CD1c-positive myeloid dendritic cell (primary cell): ENCODE measurements around the gene LAMC3.
"Not testable (repeated sequence)": the region's sequence is repeated elsewhere in the genome, so short reads cannot be mapped to it uniquely, and the experiment has no call there.

ENCODE experiments used
- DNase-seq: peaks from one replicate; pipeline ENCODE4 v3.0.0-alpha.2; 2016; ENCODE audit errors: extremely low spot score

The LAMC3 gene

GRCh38 chr9:130991778-130992681 is 16.9 kb upstream of the LAMC3 start:
- no peak for DNase-seq

- DNase-seq, result no peak
These were observed 16.3 kb upstream of the LAMC3 start for GRCh38 chr9:130992682-130993032.

- no peak for DNase-seq
These were observed 15.5 kb upstream of the LAMC3 start for GRCh38 chr9:130993303-130994030.

GRCh38 chr9:130994135-130995085 is 14.6 kb upstream of the LAMC3 start:
- no peak for DNase-seq

- DNase-seq, result peak; percentile 79
These were observed 13.6 kb upstream of the LAMC3 start for GRCh38 chr9:130995086-130996011.

GRCh38 chr9:130996205-130996604 is 12.8 kb upstream of the LAMC3 start:
- DNase-seq, result no peak

GRCh38 chr9:130996676-130997394 is 12.1 kb upstream of the LAMC3 start:
- DNase-seq, result no peak

GRCh38 chr9:130997395-130997684 is 11.6 kb upstream of the LAMC3 start:
- DNase-seq, result no peak

- DNase-seq, result peak; percentile 81
These were observed 10.9 kb upstream of the LAMC3 start for GRCh38 chr9:130997925-130998596.

- no peak for DNase-seq
These were observed 10.3 kb upstream of the LAMC3 start for GRCh38 chr9:130998597-130999244.

GRCh38 chr9:130999245-130999623 is 9.7 kb upstream of the LAMC3 start:
- no peak for DNase-seq

- DNase-seq, result not testable (repeated sequence)
These were observed 8.4 kb upstream of the LAMC3 start for GRCh38 chr9:131000526-131000925.

- no peak for DNase-seq
These were observed 8.0 kb upstream of the LAMC3 start for GRCh38 chr9:131001021-131001420.

GRCh38 chr9:131001990-131002389 is 7.0 kb upstream of the LAMC3 start:
- DNase-seq, result no peak

- DNase-seq, result no peak
These were observed 2.4 kb upstream of the LAMC3 start for GRCh38 chr9:131006601-131007000.

- DNase-seq, result no peak
These were observed 888 bp upstream of the LAMC3 start for GRCh38 chr9:131008086-131008485.

GRCh38 chr9:131008563-131008908 is 438 bp upstream of the LAMC3 start:
- DNase-seq, result no peak

- no peak for DNase-seq
These were observed 1.7 kb downstream of the LAMC3 start for GRCh38 chr9:131010482-131011273.
